Hematopoietic multipotent progenitor cell treated with erythropoietin and hydrocortisone succinate and interleukin-3 and kit ligand, for 15 days (in vitro differentiated cells): ENCODE measurements around the gene WDR45B.

ENCODE experiments used
- DNase-seq: peaks from one replicate; pipeline ENCODE4 v3.0.0-alpha.2; 2015; ENCODE audit warnings: low spot score

The WDR45B gene

GRCh38 chr17:82677353-82677925, 29.2 kb upstream of the WDR45B start:
- no peak for DNase-seq

DNA sequence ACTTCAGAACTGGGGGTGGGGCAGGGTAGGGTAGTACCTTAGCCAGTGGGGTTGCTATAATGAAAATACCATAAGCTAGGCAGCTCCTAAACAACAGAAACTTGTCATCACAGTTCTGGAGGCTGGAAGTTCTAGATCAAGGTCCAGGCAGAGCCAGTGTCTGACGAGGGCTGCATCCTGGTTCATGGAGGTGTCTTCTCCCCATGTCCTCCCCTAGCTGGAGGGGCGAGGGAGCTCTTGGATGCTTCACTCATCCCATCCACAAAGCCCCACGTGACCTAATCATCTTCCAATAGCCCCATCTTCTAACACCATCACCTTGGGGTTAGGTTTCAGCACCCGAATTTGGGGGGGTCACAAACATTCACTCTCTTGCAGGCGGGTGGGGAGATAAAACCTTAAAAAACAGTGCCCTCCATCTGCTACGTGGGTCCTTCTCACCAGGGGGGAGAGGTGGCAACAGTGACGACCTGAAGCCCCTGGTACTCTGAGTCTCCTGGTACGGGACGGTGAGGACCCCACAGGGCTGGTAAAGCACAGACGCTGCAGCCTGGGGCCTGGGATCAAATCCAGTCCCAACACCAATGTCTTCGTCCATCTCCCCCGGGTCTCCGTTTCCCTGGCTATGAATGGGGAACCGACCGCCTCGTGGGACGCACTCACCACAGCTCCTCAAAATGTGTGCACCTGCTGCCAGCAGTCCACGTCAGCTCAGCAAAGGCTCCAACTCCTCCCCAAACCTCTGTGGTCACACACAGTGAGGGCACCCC, 27.4 kb upstream of the WDR45B start:
- no peak for DNase-seq

DNA sequence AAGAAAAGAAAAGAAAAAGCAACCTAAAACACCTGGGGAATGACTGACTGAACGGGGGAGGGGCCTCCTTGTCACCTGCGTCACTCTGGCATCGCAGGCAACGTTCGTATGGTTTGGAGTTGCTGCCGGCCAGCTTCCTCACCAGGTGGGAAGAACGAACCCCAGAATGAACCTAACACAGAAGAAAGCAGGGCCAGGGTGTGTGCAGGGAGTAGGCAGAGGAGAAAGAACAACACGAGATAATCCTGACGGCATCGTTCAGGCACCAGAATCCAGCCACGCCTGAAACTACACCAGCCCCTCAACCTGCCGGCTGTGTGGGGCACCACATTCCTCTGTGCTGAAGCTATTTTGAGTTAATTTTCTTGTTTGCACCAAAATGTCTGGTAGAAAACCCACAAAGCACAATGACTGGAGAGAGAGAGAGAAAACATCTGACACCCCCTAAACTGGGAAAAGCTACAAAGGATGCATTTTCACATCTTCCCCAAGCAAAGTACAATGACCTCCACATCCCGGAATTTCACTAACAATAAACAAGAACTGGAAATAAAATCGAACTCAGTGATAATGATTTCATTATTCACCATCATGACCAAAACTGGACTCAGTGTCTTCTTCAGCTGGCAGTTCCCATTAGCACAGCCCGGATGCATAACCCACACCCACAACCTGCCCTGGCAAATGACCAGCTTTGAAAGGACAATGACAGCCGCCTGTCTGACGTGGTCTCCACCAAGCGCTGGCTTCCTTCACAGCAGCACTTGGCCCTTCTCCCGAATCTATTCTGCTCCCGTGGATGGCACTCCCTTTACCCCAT, 26.6 kb upstream of the WDR45B start:
- no peak for DNase-seq

- DNase-seq, result no peak
Observed at GRCh38 chr17:82670661-82671450, 22.6 kb upstream of the WDR45B start.

- DNase-seq, result peak; percentile 58
Observed at GRCh38 chr17:82668631-82669099, 20.4 kb upstream of the WDR45B start.

DNA sequence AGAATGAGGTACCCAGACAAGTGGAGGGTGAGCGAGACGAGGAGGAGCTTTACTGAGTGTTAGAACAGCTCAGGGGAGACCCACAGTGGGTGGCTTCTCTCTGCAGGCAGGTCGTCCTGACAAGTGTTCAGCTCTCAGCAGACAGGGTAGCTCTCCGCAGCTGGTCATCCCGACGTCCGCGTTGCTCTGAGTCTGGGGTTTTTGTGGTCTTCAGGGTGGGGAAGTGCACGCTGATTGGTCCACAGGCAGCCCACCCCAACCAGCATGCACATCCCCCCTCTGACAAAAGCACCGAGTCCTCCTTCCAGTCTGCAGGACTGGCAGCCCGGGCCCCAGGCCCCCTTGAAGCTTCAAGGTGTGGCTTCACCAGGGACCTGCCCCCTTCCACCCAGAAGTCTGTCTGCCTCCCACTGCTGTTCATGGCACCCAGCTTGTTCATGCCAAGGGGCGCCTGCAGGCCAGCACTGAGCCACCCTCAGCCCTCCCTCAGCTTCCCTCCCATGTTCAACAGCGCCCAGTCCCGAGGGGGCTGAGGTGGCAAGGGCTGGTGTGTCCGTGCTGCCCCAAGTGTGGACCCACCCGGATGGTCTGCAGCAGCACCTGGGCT, 19.9 kb upstream of the WDR45B start:
- no peak for DNase-seq

DNA sequence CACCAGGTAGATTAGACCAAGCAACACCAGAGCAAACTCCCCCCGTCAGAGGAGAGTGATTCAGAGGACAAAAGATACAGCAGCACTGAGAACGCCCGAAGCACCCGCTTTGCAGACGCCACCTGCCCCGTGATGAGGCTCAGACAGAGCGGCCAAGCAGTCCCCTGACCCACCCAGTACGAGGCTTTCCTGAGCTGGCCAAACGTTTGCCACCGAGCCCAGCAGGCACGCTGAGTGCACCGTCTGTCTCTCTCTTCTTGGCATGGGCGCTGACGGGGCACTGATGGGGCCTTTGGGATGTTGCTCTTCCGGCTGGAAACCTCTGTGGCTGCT, 19.4 kb upstream of the WDR45B start:
- no peak for DNase-seq

DNA sequence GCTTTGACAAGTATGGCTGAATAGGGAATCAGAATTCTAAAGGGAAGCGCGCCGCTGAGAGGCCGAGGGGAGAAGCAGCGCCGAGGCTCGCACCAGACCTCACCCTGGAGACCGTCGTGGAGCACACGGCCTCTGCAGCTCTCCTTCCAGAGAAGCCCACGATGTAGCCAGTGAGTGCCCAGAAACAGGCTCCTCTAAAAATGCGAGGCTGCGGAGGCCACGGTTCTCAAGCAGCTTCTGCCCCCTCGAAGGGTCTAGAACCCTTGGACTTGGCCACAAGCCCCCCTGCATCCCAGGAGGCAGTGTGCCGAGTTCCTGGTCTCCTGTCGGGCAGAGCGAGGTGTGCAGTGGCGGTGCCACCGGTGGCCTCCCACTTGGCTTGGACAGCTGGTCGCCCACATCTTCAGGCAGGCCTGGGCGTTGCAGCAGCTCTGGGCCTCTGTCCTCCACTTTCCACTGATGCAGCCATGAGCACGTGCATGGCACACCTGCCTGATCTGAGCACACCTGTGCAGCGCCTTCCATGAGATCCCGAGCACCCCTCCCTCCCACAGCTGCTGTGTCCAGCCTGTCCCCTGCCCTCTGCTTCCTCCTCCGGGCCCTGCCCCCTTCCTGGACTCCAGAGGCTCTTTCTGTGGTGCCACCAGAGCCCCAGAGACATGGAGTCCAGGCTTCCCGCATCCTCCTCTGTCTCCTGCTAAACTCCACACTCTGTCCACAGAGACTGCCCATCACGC, 18.9 kb upstream of the WDR45B start:
- DNase-seq, result no peak

- no peak for DNase-seq
Observed at GRCh38 chr17:82665891-82666290, 17.6 kb upstream of the WDR45B start.

DNA sequence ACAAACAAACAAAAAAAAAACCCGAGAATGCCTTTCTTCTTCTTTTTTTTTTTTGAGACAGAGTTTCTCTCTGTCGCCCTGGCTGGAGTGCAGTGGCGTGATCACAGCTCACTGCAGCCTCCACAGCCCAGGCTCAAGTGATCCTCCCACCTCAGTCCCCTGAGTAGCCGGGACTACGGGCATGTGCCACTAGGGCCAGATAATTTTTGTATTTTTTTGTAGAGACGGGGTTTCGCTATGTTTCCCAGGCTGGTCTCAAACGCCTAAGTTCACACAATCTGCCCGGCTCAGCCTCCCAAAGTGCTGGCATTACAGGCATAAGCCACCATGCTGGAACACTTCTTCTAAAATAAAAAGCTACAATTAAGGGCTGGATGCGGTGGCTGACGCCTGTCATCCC, 17.0 kb upstream of the WDR45B start:
- no peak for DNase-seq

GRCh38 chr17:82664701-82665182, 16.5 kb upstream of the WDR45B start:
- DNase-seq, result no peak

DNA sequence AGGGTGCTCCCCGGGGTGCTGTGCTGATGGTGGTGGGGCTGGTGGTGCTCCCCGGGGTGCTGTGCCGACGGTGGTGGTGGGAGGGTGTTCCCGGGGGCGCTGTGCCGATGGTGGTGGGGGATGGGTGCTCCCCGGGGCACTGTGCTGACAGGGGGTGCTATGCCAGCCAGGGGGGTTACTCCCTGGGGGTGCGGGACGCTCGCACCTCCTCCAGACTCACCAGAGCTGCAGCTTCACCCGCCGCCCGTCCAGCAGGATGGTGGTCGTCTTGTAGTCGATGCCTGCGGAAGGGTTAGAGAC, 16.0 kb upstream of the WDR45B start:
- no peak for DNase-seq

- no peak for DNase-seq
Observed at GRCh38 chr17:82663381-82664275, 15.4 kb upstream of the WDR45B start.

DNA sequence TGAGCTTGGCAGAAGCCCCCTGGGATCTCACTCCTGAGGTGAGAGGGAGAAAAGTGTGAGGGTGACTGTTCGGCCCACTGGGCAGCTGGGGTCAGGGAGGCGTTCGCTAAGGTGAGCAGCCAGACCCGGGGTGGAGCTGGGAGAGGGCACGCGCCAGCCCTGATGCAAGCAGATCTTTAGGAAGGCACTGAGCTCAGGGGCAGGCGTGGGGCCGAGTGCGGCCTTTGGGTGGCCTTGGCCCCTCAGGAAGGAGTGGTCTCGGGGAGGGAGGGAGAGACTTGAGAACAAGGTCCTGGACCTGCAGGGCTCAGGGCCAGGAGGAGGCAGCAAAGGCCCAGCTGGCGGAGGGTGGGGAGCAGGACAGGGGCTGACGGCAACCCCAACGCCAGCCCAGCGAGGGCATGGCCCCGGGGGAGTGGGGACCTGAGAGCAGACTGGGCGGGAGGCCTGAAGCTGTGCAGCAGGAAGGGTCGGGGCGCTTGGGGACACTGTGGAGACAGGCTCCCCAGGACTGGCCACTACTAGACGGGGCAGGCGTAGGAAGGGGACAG, 14.5 kb upstream of the WDR45B start:
- no peak for DNase-seq

DNA sequence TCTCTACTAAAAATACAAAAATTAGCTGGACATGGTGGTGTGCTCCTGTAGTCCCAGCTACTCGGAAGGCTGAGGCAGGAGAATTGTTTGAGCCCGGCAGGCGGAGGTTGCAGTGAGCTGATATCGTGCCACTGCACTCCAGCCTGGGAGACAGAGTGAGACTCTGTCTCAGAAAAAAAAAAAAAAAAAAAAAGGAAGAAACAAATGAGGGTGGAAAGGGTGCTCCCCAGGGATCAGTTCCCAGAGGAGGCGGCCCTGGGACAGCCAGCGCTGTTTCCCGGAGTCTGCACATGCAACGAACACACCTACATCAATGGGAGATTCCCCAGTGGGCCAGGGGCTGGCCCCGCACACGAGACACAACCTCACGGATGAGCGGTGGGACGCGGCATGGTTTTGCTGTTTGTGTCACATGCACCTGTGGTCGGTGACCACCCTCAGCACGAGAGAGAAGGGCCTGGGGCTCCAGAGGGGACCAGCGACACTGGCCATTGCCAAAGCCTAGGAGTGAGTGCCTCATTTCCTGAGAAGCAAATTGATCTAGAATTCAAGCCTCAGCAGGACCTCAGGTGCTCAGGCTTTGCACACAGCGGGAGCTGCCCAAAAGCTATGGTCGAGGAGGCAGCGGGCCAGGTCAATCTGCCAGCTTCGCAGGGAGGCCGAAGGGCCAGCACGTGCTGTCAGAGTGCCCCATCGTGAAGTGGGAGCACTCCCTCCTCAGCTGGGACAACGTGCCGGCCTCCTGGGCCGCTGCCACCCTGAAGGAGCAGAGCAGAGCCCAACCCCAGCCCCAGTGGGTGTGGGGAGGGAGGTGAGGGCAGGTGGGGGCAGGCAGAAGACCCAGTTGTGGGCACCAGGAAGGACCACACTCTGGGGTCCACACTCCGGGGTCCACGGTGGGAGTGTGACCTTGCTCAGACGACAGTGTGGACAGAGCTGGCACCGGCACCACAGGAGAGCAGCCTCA, 13.8 kb upstream of the WDR45B start:
- no peak for DNase-seq

DNA sequence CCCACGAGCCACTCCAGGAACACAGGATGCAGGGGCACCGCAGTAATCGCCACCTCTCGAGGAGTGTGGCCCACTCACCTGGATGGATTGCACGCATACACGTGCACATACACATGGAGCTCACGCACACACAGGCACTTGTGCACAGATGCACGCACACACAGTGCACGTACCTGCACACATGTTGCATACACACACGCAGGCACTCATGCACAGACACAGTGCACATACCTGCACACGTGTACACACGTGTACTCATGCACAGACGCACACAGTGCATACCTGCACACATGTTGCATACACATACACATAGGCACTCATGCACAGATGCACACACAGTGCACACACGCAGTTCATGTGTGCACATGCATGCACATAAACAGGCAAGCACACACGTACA, 11.6 kb upstream of the WDR45B start:
- no peak for DNase-seq

DNA sequence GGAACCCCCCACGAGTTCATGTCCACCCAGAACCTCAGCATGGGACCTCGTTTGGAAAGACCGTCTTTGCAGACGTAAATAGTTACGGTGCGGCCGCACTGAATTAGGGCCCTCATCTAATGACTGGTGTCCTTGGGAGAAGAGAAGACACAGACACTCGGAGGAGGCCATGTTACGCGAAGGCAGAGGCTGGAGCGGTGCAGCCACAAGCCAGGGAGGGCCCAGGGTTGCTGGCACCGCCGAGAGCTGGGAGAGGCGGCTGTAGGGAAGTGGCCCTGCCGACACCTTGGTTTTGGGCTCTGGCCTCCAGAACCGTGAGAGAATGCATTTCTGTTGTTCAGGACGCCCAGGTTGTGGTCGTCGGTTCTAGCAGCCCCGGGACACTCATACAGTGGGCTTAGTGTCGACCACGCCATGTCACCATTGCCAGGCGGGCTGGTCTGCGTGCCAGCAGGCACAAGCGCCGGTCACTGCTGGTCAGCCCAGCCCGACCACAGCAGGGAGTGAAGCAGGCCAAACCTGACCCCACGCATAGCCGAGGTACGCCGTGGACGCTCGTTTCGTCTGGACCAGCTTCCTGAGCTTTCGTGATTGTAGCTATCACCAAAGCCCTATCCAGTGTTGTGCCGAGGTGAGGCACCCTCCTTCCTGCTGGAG, 10.7 kb upstream of the WDR45B start:
- no peak for DNase-seq

GRCh38 chr17:82658331-82658730, 10.1 kb upstream of the WDR45B start:
- DNase-seq, result no peak
